Stimulated activated CD8-positive, alpha-beta memory T cell treated with anti-CD3 and anti-CD28 coated beads, Interleukin-7, amount 100 ng/mL, for 4 hours (primary cell): Measurements from ENCODE around the gene TRAPPC5.

Experiments used
- DNase-seq, 2 donors: peaks; one replicate each; pipeline ENCODE4 v3.0.0-alpha.2; 2020; ENCODE audit warnings: low read depth in 2 of 2

The TRAPPC5 gene

GRCh38 chr19:7645656-7646425, 34.8 kb upstream of the TRAPPC5 start:
- DNase-seq: no peak

DNA sequence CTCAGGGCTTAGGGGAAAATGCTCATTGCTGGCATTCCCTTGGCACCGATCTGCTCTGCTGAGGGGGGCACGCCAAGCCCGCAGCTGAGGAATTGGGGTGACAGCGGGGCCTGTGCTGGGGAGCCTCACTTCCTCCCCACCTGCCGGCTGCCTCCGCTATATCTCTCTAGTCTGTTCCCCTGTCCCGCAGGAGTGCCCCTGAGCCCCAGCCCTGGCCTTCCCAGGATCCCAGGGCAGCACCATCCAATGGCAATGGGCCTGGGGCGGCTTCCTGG, 34.3 kb upstream of the TRAPPC5 start:
- no peak for DNase-seq

DNA sequence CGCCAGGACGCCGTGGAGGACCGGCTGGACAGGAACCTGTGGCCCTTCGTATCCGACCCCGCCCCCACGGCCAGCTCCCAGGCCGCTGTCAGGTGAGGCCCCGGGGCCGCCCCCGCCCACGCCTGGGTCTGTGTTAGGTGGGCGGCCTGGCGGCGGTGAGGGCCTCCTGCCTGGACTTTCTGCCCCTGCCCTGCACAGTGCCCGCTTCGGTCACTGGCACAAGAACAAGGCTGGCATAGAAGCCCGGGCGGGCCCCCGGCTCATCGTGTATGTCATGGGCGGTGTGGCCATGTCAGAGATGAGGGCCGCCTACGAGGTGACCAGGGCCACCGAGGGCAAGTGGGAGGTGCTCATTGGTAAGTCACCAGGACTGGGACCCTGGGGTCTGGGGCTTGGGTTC, 33.5 kb upstream of the TRAPPC5 start:
- DNase-seq: no peak

DNA sequence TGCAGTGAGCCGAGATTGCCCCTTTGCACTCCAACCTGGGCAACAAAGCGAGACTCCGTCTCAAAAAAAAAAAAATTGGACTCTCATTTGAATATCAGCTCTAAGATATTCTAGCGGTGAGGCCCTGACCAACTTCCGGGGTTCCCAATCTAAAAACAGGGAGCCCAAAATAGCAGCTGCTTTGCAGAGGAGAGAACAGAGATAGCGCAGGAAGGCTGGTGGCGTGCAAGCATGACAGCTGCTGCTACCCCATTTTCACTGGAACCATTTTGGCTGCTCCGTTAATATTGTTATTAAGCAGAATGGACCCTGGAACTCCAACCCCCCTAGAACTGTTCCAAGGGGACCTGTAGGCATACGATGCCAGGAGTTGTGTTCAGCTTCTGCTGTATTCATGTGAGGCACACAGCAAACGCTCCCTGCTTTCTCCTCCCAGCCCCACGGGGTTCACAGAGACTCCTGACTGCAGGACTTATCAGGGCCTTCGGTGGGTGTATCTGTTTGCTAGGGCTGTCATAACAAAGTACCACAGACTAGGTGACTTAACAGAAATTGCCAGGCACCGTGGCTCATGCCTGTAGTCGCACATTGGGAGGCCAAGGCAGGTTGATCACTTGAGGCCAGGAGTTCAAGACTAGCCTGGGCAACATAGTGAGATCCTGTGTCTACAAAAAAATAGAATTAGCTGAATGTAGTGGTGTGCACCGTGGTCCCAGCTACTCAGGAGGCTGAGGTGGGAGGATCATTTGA, 32.2 kb upstream of the TRAPPC5 start:
- DNase-seq: no peak

DNA sequence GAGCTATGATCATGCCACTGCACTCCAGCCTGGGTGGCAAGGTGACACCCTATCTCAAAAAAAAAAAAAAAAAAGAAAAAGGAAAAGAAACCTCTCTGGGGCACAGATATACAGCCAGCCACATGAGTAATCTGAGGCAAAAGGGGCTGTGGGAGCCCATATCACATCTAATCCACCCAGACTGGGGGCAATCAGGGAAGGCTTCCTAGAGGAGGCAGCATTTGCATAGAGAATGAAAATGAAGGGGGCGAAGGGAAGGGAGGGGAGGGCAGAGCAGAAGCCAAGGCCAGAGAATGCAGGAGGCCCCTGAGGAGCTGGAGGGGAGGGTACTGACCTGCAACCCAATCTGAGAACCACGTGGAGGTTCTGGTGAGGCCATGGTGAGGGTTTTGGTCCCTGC, 30.5 kb upstream of the TRAPPC5 start:
- DNase-seq: no peak

GRCh38 chr19:7652061-7652641, 28.5 kb upstream of the TRAPPC5 start:
- DNase-seq: peak; percentile 72 to 75

GRCh38 chr19:7654401-7654800, 26.2 kb upstream of the TRAPPC5 start:
- DNase-seq: no peak

DNA sequence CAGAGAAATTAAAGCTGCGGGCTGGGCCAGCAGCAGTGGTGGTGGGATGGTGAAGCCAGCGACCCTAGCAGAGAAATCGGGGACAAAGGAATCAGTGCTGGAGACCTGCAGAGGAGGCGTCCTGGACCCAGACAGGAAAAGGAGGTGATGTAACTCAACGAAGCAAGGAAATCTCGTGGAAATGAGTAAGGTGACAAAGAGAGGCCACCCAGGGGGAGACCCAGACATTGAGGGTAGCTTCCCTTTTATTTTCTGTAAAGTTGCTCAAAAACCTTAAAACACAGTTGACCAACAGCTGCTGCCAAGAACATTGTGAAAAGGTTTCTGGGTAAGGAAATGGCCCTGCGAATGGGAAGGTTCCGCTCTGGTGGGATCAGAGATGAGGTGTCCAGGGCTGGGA, 25.1 kb upstream of the TRAPPC5 start:
- DNase-seq: no peak

GRCh38 chr19:7657131-7657751, 23.4 kb upstream of the TRAPPC5 start:
- no peak for DNase-seq

DNA sequence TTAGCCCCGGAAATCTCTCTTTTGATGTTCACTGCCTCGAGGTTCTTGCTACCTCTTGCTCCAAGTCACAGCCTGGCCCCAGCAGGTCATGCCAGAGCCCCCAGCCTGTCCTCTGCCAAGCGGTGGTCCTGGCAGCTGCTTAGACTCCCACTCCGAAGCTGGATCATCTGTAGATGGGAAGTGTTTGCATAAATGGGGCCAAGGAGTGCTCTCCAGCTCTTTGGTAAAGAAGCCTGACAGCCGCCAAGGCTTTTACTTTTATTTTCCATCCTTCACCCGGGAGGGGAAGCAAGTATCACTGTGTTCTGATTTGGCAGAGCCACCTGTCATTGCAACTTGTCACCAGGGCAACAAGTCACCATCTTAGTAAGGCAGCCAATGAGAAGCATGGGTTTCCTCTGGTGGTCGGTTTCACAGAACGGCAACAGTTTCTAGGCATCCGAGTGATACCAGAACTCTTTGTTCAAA, 22.4 kb upstream of the TRAPPC5 start:
- no peak for DNase-seq

- DNase-seq: no peak
Measured at GRCh38 chr19:7661744-7662538, 18.7 kb upstream of the TRAPPC5 start.

GRCh38 chr19:7662657-7663056, 18.0 kb upstream of the TRAPPC5 start:
- DNase-seq: no peak

DNA sequence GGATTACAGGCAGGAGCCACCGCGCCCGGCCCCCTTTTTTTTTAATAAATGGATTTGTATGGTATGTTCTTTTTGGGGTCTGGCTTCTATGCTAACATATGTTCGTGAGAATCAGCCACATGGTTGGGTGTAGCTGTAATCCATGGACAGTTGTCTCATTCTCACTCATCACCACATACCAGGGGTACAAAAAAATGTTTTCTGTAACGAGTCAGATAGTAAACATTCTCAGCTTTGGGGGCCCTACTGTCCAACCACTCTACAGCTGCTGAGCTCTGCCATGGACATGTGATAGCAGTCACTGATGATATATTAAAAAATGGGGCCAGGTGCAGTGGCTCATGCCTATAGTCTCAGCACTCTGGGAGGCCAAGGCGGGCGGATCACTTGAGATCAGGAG, 16.9 kb upstream of the TRAPPC5 start:
- no peak for DNase-seq

DNA sequence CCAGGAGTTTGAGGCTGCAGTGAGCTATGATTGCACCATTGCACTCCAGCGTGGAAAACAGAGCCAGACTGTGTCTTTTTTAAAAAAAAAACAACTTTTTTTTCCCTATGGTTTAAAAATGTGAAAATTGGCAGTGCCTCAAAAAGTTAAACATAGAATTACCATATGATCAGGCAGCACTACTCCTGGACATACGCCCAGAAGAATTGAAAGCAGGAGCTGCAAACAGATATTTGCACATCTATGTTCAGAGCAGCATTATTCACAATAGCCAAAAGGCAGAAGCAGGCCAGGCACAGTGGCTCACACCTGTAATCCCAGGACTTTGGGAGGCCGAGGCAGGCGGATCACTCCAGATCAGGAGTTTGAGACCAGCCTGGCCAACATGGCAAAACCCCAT, 15.6 kb upstream of the TRAPPC5 start:
- no peak for DNase-seq

DNA sequence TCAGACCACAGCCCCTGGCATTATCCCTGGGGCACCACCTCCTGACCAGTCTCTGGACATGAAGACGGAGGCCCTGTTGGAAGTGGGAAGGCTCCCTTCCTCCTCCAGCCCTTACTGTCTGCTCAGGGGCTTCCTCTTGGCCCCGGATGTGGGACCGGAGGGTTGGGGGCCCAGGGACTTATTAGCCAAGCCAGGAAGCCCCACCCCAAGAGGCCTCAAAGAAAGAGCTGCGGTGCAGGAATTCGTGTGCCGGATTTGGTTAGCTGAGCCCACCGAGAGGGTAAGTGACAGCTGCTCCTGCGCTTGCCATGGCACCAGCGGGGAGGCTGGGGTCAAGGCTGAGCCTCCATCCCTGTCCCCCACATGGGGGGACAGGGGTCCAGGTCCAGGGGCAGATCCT, 11.8 kb upstream of the TRAPPC5 start, which contains the start of gene RETN:
Gene RETN (plus strand): TSS at position 208 of the 400 bp plus-strand sequence. CDS start 278 bp downstream, outside the sequence.
- no peak for DNase-seq

GRCh38 chr19:7669641-7670040, 11.0 kb upstream of the TRAPPC5 start:
- DNase-seq: no peak

DNA sequence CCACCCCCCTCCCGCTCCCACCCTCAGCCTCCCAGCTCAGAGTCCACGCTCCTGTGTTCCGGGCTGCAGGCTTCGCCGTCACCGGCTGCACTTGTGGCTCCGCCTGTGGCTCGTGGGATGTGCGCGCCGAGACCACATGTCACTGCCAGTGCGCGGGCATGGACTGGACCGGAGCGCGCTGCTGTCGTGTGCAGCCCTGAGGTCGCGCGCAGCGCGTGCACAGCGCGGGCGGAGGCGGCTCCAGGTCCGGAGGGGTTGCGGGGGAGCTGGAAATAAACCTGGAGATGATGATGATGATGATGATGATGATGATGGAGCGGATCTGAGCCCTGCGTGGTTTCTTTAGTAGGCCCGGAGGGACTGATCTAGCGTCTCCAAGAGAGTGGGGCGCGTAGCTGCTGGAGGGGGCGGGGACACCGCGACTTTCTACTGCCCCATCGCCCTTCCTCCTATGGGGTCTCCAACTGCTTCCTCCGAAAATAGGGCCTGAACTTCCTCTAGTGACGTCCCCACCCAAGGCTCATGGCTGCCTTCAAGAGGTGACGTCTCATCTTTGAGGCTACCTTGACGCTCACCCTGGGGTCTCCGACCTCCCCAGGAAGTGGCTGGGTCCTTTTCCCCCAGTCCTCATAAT, 10.4 kb upstream of the TRAPPC5 start:
- DNase-seq: no peak

DNA sequence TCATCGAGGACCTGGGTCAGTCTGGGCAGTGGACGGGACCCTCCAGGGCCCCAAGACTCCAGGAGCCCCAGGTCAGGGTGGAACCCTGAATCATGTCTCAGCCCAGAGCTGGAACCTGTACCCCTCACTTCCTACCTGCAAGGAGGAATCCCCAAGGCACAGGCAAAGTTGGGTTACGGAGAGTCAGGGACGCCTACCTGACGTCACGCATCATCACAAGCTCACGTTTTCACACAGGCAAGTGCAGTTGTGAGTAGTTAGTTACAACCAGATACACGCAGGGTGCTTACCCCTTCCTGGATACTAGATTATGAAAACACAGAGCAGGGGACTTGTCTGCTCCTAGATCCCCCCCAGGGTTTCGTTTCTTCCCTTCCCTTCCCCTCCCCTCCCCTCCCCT, 9.8 kb upstream of the TRAPPC5 start:
- DNase-seq: no peak

DNA sequence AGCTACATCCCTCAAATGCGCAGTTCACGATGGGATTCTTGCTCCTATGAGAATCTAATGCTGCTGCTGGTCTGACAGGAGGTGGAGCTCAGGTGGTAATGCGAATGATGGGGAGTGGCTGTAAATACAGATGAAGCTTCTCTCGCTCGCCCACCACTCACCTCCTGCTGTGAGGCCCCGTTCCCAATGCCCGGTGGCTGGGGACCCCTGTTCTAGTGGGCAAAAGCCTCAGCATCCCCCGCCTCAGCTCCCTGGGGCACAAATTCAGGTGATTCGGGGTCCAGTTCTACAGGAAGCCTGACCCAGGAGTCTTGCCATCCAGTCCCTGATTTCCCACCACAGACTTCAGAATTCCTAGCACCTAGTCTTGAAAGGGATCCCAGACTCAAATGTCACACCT, 8.1 kb upstream of the TRAPPC5 start:
- no peak for DNase-seq

DNA sequence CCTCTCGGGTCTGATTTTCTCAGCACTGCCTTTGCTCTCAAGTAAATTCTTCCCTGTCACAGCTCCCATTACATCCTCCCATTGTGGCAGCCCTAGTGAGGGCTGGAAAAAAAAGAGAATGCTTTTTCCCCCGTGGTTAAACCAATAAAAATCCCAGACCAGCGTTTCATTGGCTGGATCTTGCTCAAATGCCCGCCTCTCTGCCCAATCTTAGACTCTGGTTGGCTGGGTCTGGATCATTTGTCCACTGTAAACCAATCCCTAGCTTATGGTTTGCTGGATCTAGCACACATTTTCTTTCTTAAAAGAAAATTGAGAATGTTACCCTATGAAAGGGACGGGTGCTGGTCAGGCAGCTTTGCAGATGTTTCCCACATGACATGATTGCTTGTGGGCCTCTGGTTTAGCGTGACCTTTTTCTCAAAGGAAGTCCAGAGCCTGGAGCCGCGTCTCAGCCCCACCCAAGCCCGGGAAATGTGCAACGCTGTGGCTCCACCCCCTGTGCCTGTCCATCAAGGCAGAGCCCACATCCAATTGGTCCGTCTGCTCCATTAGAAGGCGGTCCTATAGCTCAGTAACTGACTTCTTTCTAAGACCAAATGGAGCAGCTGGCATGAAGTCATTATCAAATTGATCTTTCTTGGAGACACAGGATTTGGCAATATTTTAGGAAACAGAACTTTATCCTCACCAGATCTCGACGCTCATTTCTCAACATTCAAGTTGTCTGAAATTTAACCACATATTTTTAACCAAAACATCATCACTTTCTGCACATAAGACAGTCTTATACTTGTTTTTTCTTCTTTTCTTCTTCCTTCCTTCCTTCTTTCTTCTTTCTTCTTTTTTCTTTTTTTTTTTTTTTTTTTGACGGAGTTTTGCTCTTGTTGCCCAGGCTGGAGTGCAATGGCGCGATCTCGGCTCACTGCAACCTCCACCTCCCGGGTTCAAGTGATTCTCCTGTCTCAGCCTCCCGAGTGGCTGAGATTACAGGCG, 6.3 kb upstream of the TRAPPC5 start:
- DNase-seq: no peak
